HepG2 (cell line): ENCODE results near the gene ACSM5. TPM values are rescaled to one million over a fixed set of nuclear protein-coding genes. Genes with fewer than 3 reads are reported as not detected.

Experiments
- ATAC-seq: fragments of 200-7000 bp; cut with Tn5 transposase; 3 replicates; pipeline ENCODE4 v1.9.1; 2020; ENCODE audit warnings: mild to moderate bottlenecking, moderate library complexity
- BruUV-seq: library from RNA; stranded (reverse); fragments of 400-500 nt; replicated peaks from 2 replicates; lab custom pipeline; 2021; lab: Mats Ljungman, UMichigan
- CTCF ChIA-PET: fragments of 300-600 bp; formaldehyde crosslinking; extraction: SDS; loops from one replicate; lab custom pipeline; 2021; ENCODE audit warnings: low total read pairs, inconsistent platforms, low intra/inter-chr PET ratio; lab: Yijun Ruan, JAX
- POLR2A ChIA-PET: fragments of 350-600 bp; sonication (Branson Sonifier 250); formaldehyde crosslinking; loops from one replicate; lab custom pipeline; 2020; ENCODE audit warnings: antibody characterized with exemption, inconsistent platforms; lab: Yijun Ruan, JAX
- DNase-seq: peaks from one replicate; pipeline ENCODE4 v3.0.0-alpha.2; 2015; ENCODE audit warnings: low spot score
- FAIRE-seq: peaks from 3 replicates; lab custom pipeline; 2011; peaks lifted over from hg19 to GRCh38; lab: Jason Lieb, UNC
- H2AFZ ChIP-seq: one replicate; pipeline ENCODE4 v1.6.1; 2011; ENCODE audit warnings: low read length, inconsistent platforms
- H3K27ac ChIP-seq: fragments of 300-600 bp; 3 replicates; pipeline ENCODE4 v1.8.0; 2011; ENCODE audit warnings: mixed run types, mild to moderate bottlenecking, mixed read lengths, low read length, inconsistent platforms; ENCODE audit not compliant: insufficient read depth; ENCODE audit errors: extremely low read length
- H3K27me3 ChIP-seq, 2 experiments: fragments of 200-600 bp in 1 of 2; 2 replicates in 1 of 2; 3 replicates in 1 of 2; pipeline versions ENCODE4 v1.6.0 to v1.8.0; 2011; ENCODE audit warnings: low read length in 2 of 2, mild to moderate bottlenecking in 2 of 2, moderate library complexity in 2 of 2, inconsistent platforms in 1 of 2; ENCODE audit not compliant: insufficient read depth in 2 of 2, control insufficient read depth in 1 of 2
- H3K36me3 ChIP-seq, 2 experiments: fragments of 200-600 bp in 1 of 2; replicated peaks in 1 of 2; 2 replicates in 1 of 2; 3 replicates in 1 of 2; pipeline versions ENCODE4 v1.5.1 to v1.8.0; 2011; ENCODE audit warnings: low read length in 2 of 2, inconsistent platforms in 1 of 2; ENCODE audit not compliant: insufficient read depth in 2 of 2, control insufficient read depth in 1 of 2
- H3K4me1 ChIP-seq: 2 replicates; pipeline ENCODE4 v1.5.1; 2012; ENCODE audit warnings: low read length, inconsistent platforms; ENCODE audit not compliant: insufficient read depth
- H3K4me2 ChIP-seq: 2 replicates; pipeline ENCODE4 v1.6.0; 2011; ENCODE audit warnings: low read depth, low read length, inconsistent platforms
- H3K4me3 ChIP-seq, 3 experiments: fragments of 200-600 bp in 1 of 3; sonication (generic), shearing (Covaris generic) in 1 of 3; replicated peaks in 1 of 3; 2 replicates each; pipeline ENCODE4 v1.5.1; 2011 to 2016; ENCODE audit warnings: low read length in 3 of 3, inconsistent platforms in 2 of 3, low read depth in 2 of 3, mild to moderate bottlenecking in 2 of 3, control low read depth in 1 of 3, mixed read lengths in 1 of 3; ENCODE audit not compliant: insufficient read depth in 1 of 3
- H3K79me2 ChIP-seq: one replicate; pipeline ENCODE4 v1.6.1; 2011; ENCODE audit warnings: low read length, inconsistent platforms; ENCODE audit not compliant: insufficient read depth
- H3K9ac ChIP-seq: 2 replicates; pipeline ENCODE4 v1.6.0; 2011; ENCODE audit warnings: mild to moderate bottlenecking, low read depth, low read length, inconsistent platforms; ENCODE audit not compliant: insufficient read depth
- H3K9me3 ChIP-seq: 2 replicates; pipeline ENCODE4 v1.5.1; 2012; ENCODE audit warnings: mild to moderate bottlenecking, low read length
- H4K20me1 ChIP-seq: 2 replicates; pipeline ENCODE4 v1.6.0; 2011; ENCODE audit warnings: inconsistent platforms, mild to moderate bottlenecking, low read length, moderate library complexity; ENCODE audit not compliant: insufficient read depth
- ARID5B ChIP-seq: IDR thresholded peaks from 2 replicates; pipeline ENCODE4 v1.4.0; 2020; ENCODE audit warnings: mild to moderate bottlenecking, missing genetic modification reagents
- ATF7-NPFF ChIP-seq: sonication (generic); formaldehyde crosslinking; IDR thresholded peaks from 2 replicates; pipeline ENCODE4 v1.8.1; 2023; ENCODE audit warnings: mild to moderate bottlenecking, low read depth, missing genetic modification reagents, moderate library complexity
- BCL6 ChIP-seq: IDR thresholded peaks from 2 replicates; pipeline ENCODE4 v1.6.1; 2016; ENCODE audit warnings: missing genetic modification reagents, missing compliant biosample characterization
- JARID2 ChIP-seq: sonication (generic); formaldehyde crosslinking; IDR thresholded peaks from 2 replicates; pipeline ENCODE4 v1.8.1; 2023; ENCODE audit warnings: missing genetic modification reagents, inconsistent platforms; ENCODE audit not compliant: insufficient replicate concordance
- KDM1A ChIP-seq: IDR thresholded peaks from 2 replicates; pipeline ENCODE4 v1.6.1; 2016; ENCODE audit warnings: missing compliant biosample characterization
- KMT2A ChIP-seq: sonication (generic); formaldehyde crosslinking; IDR thresholded peaks from 2 replicates; pipeline ENCODE4 v1.4.0; 2020; ENCODE audit warnings: missing genetic modification reagents
- MAF1 ChIP-seq: sonication (generic); formaldehyde crosslinking; IDR thresholded peaks from 2 replicates; pipeline ENCODE4 v1.5.0; 2020; ENCODE audit warnings: missing genetic modification reagents, borderline replicate concordance
- MXD4 ChIP-seq: IDR thresholded peaks from 2 replicates; pipeline ENCODE4 v1.6.1; 2016; ENCODE audit warnings: mild to moderate bottlenecking, missing biosample characterization, missing genetic modification reagents
- POLR2AphosphoS5 ChIP-seq: IDR thresholded peaks from 2 replicates; pipeline ENCODE4 v1.6.1; 2012; ENCODE audit warnings: low read depth, low read length
- RAD21 ChIP-seq: fragments of 450-650 bp; formaldehyde crosslinking; IDR thresholded peaks from 2 replicates; pipeline ENCODE4 v1.5.0; 2020; ENCODE audit warnings: mild to moderate bottlenecking
- TMF1 ChIP-seq: sonication (generic); formaldehyde crosslinking; IDR thresholded peaks from 2 replicates; pipeline ENCODE4 v1.8.1; 2022; ENCODE audit warnings: low read depth, missing genetic modification reagents
- ZHX1 ChIP-seq: sonication (generic); formaldehyde crosslinking; IDR thresholded peaks from 2 replicates; pipeline ENCODE4 v1.8.1; 2022; ENCODE audit warnings: low read depth, mild to moderate bottlenecking, missing genetic modification reagents
- ZMAT3 ChIP-seq: sonication (generic); formaldehyde crosslinking; conservative IDR thresholded peaks from 2 replicates; pipeline ENCODE4 v1.7.0; 2021; ENCODE audit warnings: missing genetic modification reagents
- ZMYM3 ChIP-seq: sonication (generic); formaldehyde crosslinking; IDR thresholded peaks from 2 replicates; pipeline ENCODE4 v1.5.1; 2020; ENCODE audit warnings: mild to moderate bottlenecking, missing genetic modification reagents
- ZNF160 ChIP-seq: sonication (generic); formaldehyde crosslinking; IDR thresholded peaks from 2 replicates; pipeline ENCODE4 v1.8.0; 2022; ENCODE audit warnings: mild to moderate bottlenecking, inconsistent platforms, missing genetic modification reagents
- ZNF264 ChIP-seq: sonication (generic); formaldehyde crosslinking; IDR thresholded peaks from 2 replicates; pipeline ENCODE4 v1.4.0; 2020; ENCODE audit warnings: missing genetic modification reagents
- ZNF274 ChIP-seq: sonication (generic); formaldehyde crosslinking; IDR thresholded peaks from 2 replicates; pipeline ENCODE4 v1.5.1; 2020; ENCODE audit warnings: mild to moderate bottlenecking, missing genetic modification reagents
- ZNF589 ChIP-seq: sonication (generic); formaldehyde crosslinking; conservative IDR thresholded peaks from 2 replicates; pipeline ENCODE4 v1.8.0; 2022; ENCODE audit warnings: mild to moderate bottlenecking, moderate library complexity, missing genetic modification reagents
- ZNF619 ChIP-seq: sonication (generic); formaldehyde crosslinking; IDR thresholded peaks from 2 replicates; pipeline ENCODE4 v1.4.0; 2020; ENCODE audit warnings: mild to moderate bottlenecking, missing genetic modification reagents
- ZNF740 ChIP-seq: sonication (generic); formaldehyde crosslinking; IDR thresholded peaks from 2 replicates; pipeline ENCODE4 v1.4.0; 2020; ENCODE audit warnings: missing genetic modification reagents
- ZNF747 ChIP-seq: sonication (generic); formaldehyde crosslinking; IDR thresholded peaks from 2 replicates; pipeline ENCODE4 v1.8.1; 2023; ENCODE audit warnings: missing genetic modification reagents, mild to moderate bottlenecking, borderline replicate concordance
- WGBS: methylation state at CpG from one replicate; pipeline ENCODE4 v1.1.6; 2017; ENCODE audit warnings: low lambda C conversion rate; 5-methylcytosine and 5-hydroxymethylcytosine counted together
- in situ Hi-C: cut with HindIII; loops from 2 replicates; pipeline ENCODE4 v1.10.0; 2017; ENCODE audit warnings: low pct_unique_long_range_greater_than_20kb; ENCODE audit not compliant: extremely low pct_ligation_motif_present
- intact Hi-C: fragments of 100-400 bp; cut with micrococcal nuclease; formaldehyde crosslinking; loops from one replicate; pipeline ENCODE4 v1.10.0; 2022; ENCODE audit not compliant: unreplicated experiment
- polyA plus RNA-seq, 8 experiments: library from polyadenylated mRNA; depleted of rRNA in 3 of 8; stranded (reverse) in 7 of 8; unstranded in 1 of 8; fragments of >200 nt; fragmentation: Illumina TruSeq in 4 of 8; extraction: Trizol in 4 of 8; gene quantifications; 2 replicates each; pipeline versions ENCODE4 v1.2.1 to v1.2.3, GENCODE V29; 2011 to 2016; ENCODE audit warnings: low read depth in 4 of 8, missing spikeins in 1 of 8, mixed read lengths in 1 of 8; ENCODE audit not compliant: insufficient read depth in 1 of 8
- total RNA-seq, 5 experiments: library from RNA; depleted of rRNA; stranded (reverse); fragments of >200 nt; fragmentation: Illumina TruSeq; extraction: Trizol; gene quantifications; 2 replicates each; pipeline ENCODE4 v1.2.3, GENCODE V29; 2016; ENCODE audit warnings: low read depth in 1 of 5

The ACSM5 gene
- total and polyA plus RNA-seq, 2 of the 13 experiments (the other 11 are each of a cell fraction or from before 2014, with no cell fraction given), result 9.1 to 15.0 TPM

- intact Hi-C loops (no loop called here), in situ Hi-C loops (loop anchor here (25.0 kb wide), 1 partner anchor 812 kb away; no protein-coding TSS in a partner anchor)
- FAIRE-seq (no peak), ATAC-seq (peak; percentile 19; the same call in 2 of the 3 replicates), DNase-seq (no peak)
- H3K9me3 ChIP-seq, result no peaks in the 10 kb centered on the region
- ChIA-PET CTCF (no interaction called here), POLR2A (interaction anchor here (1.5 kb wide), 1 partner anchor 13 kb away, joined by 6 read pairs; no protein-coding TSS in a partner anchor)
- H3K4me2 ChIP-seq, result no peak overlapping the region
- peaks cover 80% of the 10 kb centered on the region for H3K4me1 ChIP-seq
- peak overlapping the region; percentile 6 for H2AFZ ChIP-seq
- WGBS, result 35% methylated on average over 7 of the region's 7 CpGs
- H3K27ac ChIP-seq, result no peak overlapping the region
- H3K9ac ChIP-seq, result no peak overlapping the region
- H3K79me2 ChIP-seq, result no peaks in the 10 kb centered on the region
- H3K36me3 ChIP-seq, result no peaks in the 10 kb centered on the region
- no peak overlapping the region for H3K4me3 ChIP-seq
- no peaks in the 10 kb centered on the region for H4K20me1 ChIP-seq
- 0 out of 5 replicates have a peak, but pooled peaks cover 0 to 2% of the 10 kb centered on the region in 2 experiments for H3K27me3 ChIP-seq
- no TSS peak for BruUV-seq
- TF ChIP-seq MAF1 (CRISPR knock-in tag) (no peak), POLR2AphosphoS5 (no peak), ZNF740 (CRISPR knock-in tag) (no peak), KDM1A (CRISPR knock-in tag) (no peak), ATF7-NPFF (CRISPR knock-in tag) (no peak), JARID2 (CRISPR knock-in tag) (no peak), TMF1 (CRISPR knock-in tag) (no peak), ZNF619 (no peak), ARID5B (CRISPR knock-in tag) (no peak), ZHX1 (CRISPR knock-in tag) (no peak), ZNF589 (CRISPR knock-in tag) (no peak), ZNF264 (CRISPR knock-in tag) (no peak), KMT2A (CRISPR knock-in tag) (no peak), ZMYM3 (CRISPR knock-in tag) (peak; percentile 28; the same call in 1 of the 2 replicates), ZNF160 (CRISPR knock-in tag) (no peak), ZNF274 (CRISPR knock-in tag) (0 out of 2 replicates have a peak, but pooled peaks have one; percentile 29), ZNF747 (CRISPR knock-in tag) (no peak), RAD21 (CRISPR knock-in tag) (no peak), ZMAT3 (CRISPR knock-in tag) (no peak), BCL6 (CRISPR knock-in tag) (no peak), MXD4 (CRISPR knock-in tag) (no peak)
These were observed 10.1 kb upstream of the ACSM5 start for GRCh38 chr16:20399185-20399584.
